K562 (cell line): ENCODE results near the gene AHCYL2. TPM values are rescaled to one million over a fixed set of nuclear protein-coding genes. Genes with fewer than 3 reads are reported as not detected.
A peak's percentile ranks its signal among the peaks of the same experiment; 100 is the strongest.

Experiments used
- ARID1B ChIP-seq: fragments of 450-650 bp; IDR thresholded peaks from 2 replicates; pipeline ENCODE4 v1.6.1; 2016; ENCODE audit warnings: antibody characterized with exemption, mild to moderate bottlenecking, inconsistent platforms
- MYNN ChIP-seq, 2 experiments: sonication (generic); formaldehyde crosslinking in 1 of 2; IDR thresholded peaks; 2 replicates each; pipeline versions ENCODE4 v1.5.0 to v1.6.1; 2016 to 2020; ENCODE audit warnings: antibody characterized with exemption in 1 of 2, missing genetic modification reagents in 1 of 2
- NFIC ChIP-seq: fragments of 450-650 bp; IDR thresholded peaks from 2 replicates; pipeline ENCODE4 v1.6.1; 2017; ENCODE audit warnings: mild to moderate bottlenecking, inconsistent platforms
- NRF1 ChIP-seq, 2 experiments: fragments of 450-650 bp; IDR thresholded peaks in 1 of 2; conservative IDR thresholded peaks in 1 of 2; 2 replicates each; pipeline ENCODE4 v1.6.1; 2014; ENCODE audit warnings: mild to moderate bottlenecking in 2 of 2
- RB1 ChIP-seq: fragments of 450-650 bp; IDR thresholded peaks from 2 replicates; pipeline ENCODE4 v1.6.1; 2017; ENCODE audit warnings: low read depth, mild to moderate bottlenecking
- RBM25 ChIP-seq: fragments of 200-400 bp; formaldehyde crosslinking; IDR thresholded peaks from 2 replicates; pipeline ENCODE4 v1.6.1; 2018; ENCODE audit warnings: low read length, low read depth, moderate library complexity; ENCODE audit not compliant: severe bottlenecking
- REST ChIP-seq, 2 experiments: fragments of 450-650 bp; formaldehyde crosslinking in 1 of 2; IDR thresholded peaks; 2 replicates each; pipeline versions ENCODE4 v1.4.0 to v1.6.1; 2014 to 2020; ENCODE audit warnings: mild to moderate bottlenecking in 2 of 2, borderline replicate concordance in 1 of 2, low read depth in 1 of 2
- ZBTB17 ChIP-seq: fragments of 450-650 bp; formaldehyde crosslinking; IDR thresholded peaks from 2 replicates; pipeline ENCODE4 v1.4.0; 2020; ENCODE audit warnings: mild to moderate bottlenecking
- ZKSCAN1 ChIP-seq: fragments of 150-350 bp; IDR thresholded peaks from 2 replicates; pipeline ENCODE4 v1.6.1; 2016; ENCODE audit warnings: low read depth, low read length
- ZNF24 ChIP-seq: fragments of 450-650 bp; IDR thresholded peaks from 2 replicates; pipeline ENCODE4 v1.6.1; 2016
- ZNF395 ChIP-seq: fragments of 200-800 bp; sonication (Bioruptor generic); IDR thresholded peaks from 2 replicates; pipeline ENCODE4 v1.6.1; 2017; ENCODE audit warnings: missing genetic modification characterization, missing compliant biosample characterization
- polyA plus RNA-seq, 8 experiments: library from polyadenylated mRNA; depleted of rRNA in 4 of 8; stranded (reverse) in 5 of 8; unstranded in 3 of 8; fragments of >200 nt; fragmentation: Nextera tagmentation in 2 of 8; fragmentation: Illumina TruSeq in 1 of 8; extraction: Ambion mirVana in 2 of 8; extraction: Trizol in 1 of 8; gene quantifications; 2 replicates each; pipeline versions ENCODE4 v1.2.1 to v1.2.3, GENCODE V29; 2011 to 2014; ENCODE audit warnings: inconsistent platforms in 1 of 8, missing spikeins in 1 of 8
- total RNA-seq, 7 experiments: library from RNA; depleted of rRNA in 6 of 7; stranded (reverse); fragments of >200 nt in 6 of 7; fragmentation: Illumina TruSeq in 2 of 7; extraction: Trizol in 2 of 7; gene quantifications; 2 replicates each; pipeline versions ENCODE4 v1.2.1 to v1.2.3, GENCODE V29; 2011 to 2021; ENCODE audit warnings: low replicate concordance in 1 of 7

The AHCYL2 gene
- total and polyA plus RNA-seq, 9 of the 15 experiments (the other 6 are each of a cell fraction or from before 2014, with no cell fraction given), result 0.93 to 10.5 (median 5.2) TPM

GRCh38 chr7:129436335-129436923, 211.6 kb downstream of the AHCYL2 start (continued):
- TF ChIP-seq ARID1B (peak; percentile 62; the same call in 1 of the 2 replicates), ZNF24 (peak; percentile 82; the same call in 1 of the 2 replicates), RBM25 (peak; percentile 12), REST (IDR thresholded peaks at IDR 0.05; ENCODE audit: borderline replicate concordance) (peak; percentile 79), REST (CRISPR knock-in tag; IDR thresholded peaks at IDR 0.05; ENCODE audit: low read depth) (no peak), ZBTB17 (CRISPR knock-in tag) (peak; percentile 98), NRF1 (conservative IDR thresholded peaks at IDR 0.05 in 1 of 2, IDR thresholded peaks at IDR 0.05 in 1 of 2) (0 out of 4 replicates have a peak, but pooled peaks of 1 of the 2 experiments have one; percentile 16), NFIC (peak; percentile 58; the same call in 1 of the 2 replicates), ZKSCAN1 (0 out of 2 replicates have a peak, but pooled peaks have one; percentile 26), RB1 (peak; percentile 44; the same call in 1 of the 2 replicates), MYNN (IDR thresholded peaks at IDR 0.05) (peak; percentile 46; the same call in 1 of the 2 replicates), MYNN (CRISPR knock-in tag; IDR thresholded peaks at IDR 0.05) (no peak), ZNF395 (peak; percentile 78; the same call in 1 of the 2 replicates)
- TF ChIP-seq, all 486 proteins: peak for 55
